BLaER1 treated with 17β-estradiol and CSF1 and Interleukin-3, amounts not matched to agents 10 nM and 100 nM (cell line): Measurements from ENCODE around the gene NECTIN2.
"Not testable (repeated sequence)": the region's sequence is repeated elsewhere in the genome, so short reads cannot be mapped to it uniquely, and the experiment has no call there.

ENCODE experiments used
- H3K27ac ChIP-seq, 11 experiments: shearing (Covaris generic); formaldehyde crosslinking; 2 replicates each; pipeline ENCODE4 v1.8.1; 2022
- H3K27me3 ChIP-seq, 11 experiments: shearing (Covaris generic); formaldehyde crosslinking; 2 replicates each; pipeline ENCODE4 v1.8.1; 2022
- H3K36me3 ChIP-seq, 11 experiments: shearing (Covaris generic); formaldehyde crosslinking; 2 replicates each; pipeline ENCODE4 v1.8.1; 2022
- H3K4me1 ChIP-seq, 10 experiments: shearing (Covaris generic); formaldehyde crosslinking; 2 replicates each; pipeline ENCODE4 v1.8.1; 2022
- H3K4me2 ChIP-seq, 11 experiments: shearing (Covaris generic); formaldehyde crosslinking; 2 replicates each; pipeline ENCODE4 v1.8.1; 2022
- H3K4me3 ChIP-seq, 10 experiments: shearing (Covaris generic); formaldehyde crosslinking; 2 replicates each; pipeline ENCODE4 v1.8.1; 2022
- H3K9ac ChIP-seq, 11 experiments: shearing (Covaris generic); formaldehyde crosslinking; 2 replicates each; pipeline ENCODE4 v1.8.1; 2022
- H3K9me3 ChIP-seq, 11 experiments: shearing (Covaris generic); formaldehyde crosslinking; replicated peaks in 1 of 11; 2 replicates each; pipeline ENCODE4 v1.8.1; 2022
- H4K20me1 ChIP-seq, 11 experiments: shearing (Covaris generic); formaldehyde crosslinking; 2 replicates each; pipeline ENCODE4 v1.8.1; 2022
- Cebpa-rat ChIP-seq, 11 experiments: shearing (Covaris generic); IDR thresholded peaks; 2 replicates each; pipeline ENCODE4 v1.8.1; 2022

NECTIN2 gene

DNA sequence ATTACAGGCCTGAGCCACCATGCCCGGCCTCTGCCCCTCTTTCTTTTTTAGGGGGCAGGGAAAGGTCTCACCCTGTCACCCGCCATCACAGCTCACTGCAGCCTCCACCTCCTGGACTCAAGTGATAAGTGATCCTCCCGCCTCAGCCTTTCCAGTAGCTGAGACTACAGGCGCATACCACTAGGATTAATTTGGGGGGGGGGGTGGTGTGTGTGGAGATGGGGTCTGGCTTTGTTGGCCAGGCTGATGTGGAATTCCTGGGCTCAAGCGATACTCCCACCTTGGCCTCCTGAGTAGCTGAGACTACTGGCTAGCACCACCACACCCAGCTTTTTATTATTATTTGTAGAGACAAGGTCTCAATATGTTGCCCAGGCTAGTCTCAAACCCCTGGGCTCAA, 63.7 kb downstream of the NECTIN2 start:
- no peaks in the 10 kb centered on the region; a peak in 1 of 22 replicates for H4K20me1 ChIP-seq
- peaks cover 0 to under 1% (median 0%) of the 10 kb centered on the region in 11 experiments; a peak in 1 of 22 replicates for H3K36me3 ChIP-seq
- TF ChIP-seq Cebpa-rat (IDR thresholded peaks at IDR 0.05) = no peak
- peaks cover 8 to 66% (median 52%) of the 10 kb centered on the region in 10 experiments for H3K4me1 ChIP-seq
- H3K9ac ChIP-seq = peak overlapping the region in 5 of 11 experiments; percentile 10 to 55 (median 38); a peak in 6 of 22 replicates
- peaks cover 7 to 15% (median 9%) of the 10 kb centered on the region in 11 experiments; a peak in 19 of 22 replicates for H3K27me3 ChIP-seq
- H3K4me3 ChIP-seq = no peak overlapping the region
- peak overlapping the region in 5 of 11 experiments; percentile 6 to 89 (median 76); a peak in 6 of 22 replicates for H3K4me2 ChIP-seq
- H3K9me3 ChIP-seq = no peaks in the 10 kb centered on the region
- H3K27ac ChIP-seq = peak overlapping the region in 2 of 11 experiments; percentile 11 to 35; a peak in 3 of 22 replicates

DNA sequence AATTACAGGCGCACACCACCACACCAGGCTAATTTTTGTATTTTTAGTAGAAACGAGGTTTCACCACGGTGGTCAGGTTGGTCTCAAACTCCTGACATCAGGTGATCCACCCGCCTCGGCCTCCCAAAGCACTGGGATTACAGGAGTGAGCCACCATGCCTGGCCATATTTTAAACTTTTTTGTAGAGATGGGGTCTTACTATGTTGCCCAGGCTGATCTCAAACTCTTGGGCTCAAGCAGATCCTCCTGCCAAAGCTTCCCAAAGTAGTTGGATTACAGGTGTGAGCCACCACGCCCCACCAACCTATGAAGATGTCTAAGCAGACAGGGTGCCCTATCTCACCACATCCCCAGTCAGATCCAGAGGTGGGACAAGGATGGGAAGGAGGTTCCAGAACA, 65.8 kb downstream of the NECTIN2 start:
- not testable (repeated sequence) for H3K4me3 ChIP-seq, H3K9ac ChIP-seq, H4K20me1 ChIP-seq, H3K36me3 ChIP-seq, H3K9me3 ChIP-seq, H3K27me3 ChIP-seq, H3K27ac ChIP-seq
- Histone ChIP-seq H3K4me1 (peaks cover 9 to 66% (median 49%) of the 10 kb centered on the region in 10 experiments), H3K4me2 (peak overlapping the region in 5 of 11 experiments; percentile 89 to 97 (median 95); a peak in 9 of 22 replicates)

DNA sequence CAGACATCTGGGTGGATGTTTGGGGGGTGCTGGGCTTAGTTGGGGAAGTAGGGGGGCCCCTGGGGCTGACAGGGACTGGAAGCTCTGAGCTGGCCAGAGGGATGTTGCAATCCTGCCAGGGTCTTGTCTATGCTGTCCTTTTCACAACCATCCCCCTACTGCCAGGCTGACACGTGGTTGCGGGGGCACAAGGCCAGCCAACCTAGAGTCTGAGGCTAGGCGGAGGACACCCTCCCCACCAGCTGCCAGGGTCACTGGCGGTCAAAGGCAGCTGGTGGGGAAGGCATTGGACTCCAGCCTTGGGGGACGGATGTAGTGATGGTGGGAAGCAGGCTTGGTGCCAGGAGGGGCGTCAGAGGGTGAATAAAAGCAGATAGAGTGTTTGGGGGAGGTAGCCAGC, 66.8 kb downstream of the NECTIN2 start:
- TF ChIP-seq Cebpa-rat (IDR thresholded peaks at IDR 0.05) = 0 out of 22 replicates have a peak, but pooled peaks of 1 of the 11 experiments have one; percentile 15
- no peaks in the 10 kb centered on the region for H3K9me3 ChIP-seq
- H3K27me3 ChIP-seq = no peaks in the 10 kb centered on the region
- H4K20me1 ChIP-seq = no peaks in the 10 kb centered on the region
- H3K9ac ChIP-seq = peak overlapping the region in 2 of 11 experiments; percentile 8 to 17; a peak in 1 of 22 replicates
- peaks cover 9 to 66% (median 49%) of the 10 kb centered on the region in 10 experiments for H3K4me1 ChIP-seq
- H3K36me3 ChIP-seq = no peaks in the 10 kb centered on the region
- H3K27ac ChIP-seq = peak overlapping the region in 2 of 11 experiments; percentile 4 to 41; a peak in 3 of 22 replicates
- H3K4me3 ChIP-seq = no peak overlapping the region
- peak overlapping the region in 7 of 11 experiments; percentile 88 to 97 (median 92); a peak in 13 of 22 replicates for H3K4me2 ChIP-seq

DNA sequence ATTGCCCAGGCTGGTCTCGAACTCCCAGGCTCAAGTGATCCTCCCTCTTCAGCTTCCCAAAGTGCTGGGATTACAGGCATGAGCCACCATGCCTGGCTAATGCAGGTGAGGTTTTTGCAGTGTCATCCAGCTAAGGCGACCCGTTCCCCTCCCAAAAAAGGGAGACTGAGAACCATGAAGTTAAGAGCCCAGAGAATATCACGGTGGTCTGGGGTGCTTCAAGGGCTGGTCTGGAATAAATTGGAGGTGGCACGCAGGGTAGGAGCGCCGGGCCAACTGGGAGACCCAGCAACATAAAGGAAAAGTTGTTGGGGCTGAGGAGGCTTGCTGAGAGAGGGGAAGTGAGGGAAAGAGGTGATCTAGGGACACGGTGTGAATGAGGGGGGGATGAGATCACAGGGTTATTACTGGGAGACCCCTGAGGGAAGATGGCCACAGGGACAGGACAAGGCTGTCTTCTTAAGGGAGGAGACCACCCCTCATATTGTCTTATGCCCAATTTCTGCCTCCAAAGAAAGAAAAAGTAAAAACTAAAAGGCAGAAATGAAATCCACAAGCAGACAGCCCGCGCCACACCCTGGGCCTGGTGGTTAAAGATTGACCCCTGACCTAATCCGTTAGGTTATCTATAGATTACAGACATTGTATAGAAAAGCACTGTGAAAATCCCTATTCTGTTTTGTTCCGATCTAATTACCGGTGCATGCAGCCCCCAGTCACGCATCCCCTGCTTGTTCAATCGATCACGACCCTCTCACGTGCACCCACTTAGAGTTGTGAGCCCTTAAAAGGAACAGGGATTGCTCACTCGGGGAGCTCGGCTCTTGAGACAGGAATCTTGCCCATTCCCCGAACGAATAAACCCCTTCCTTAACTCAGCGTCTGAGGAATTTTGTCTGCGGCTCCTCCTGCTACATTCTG, 67.7 kb downstream of the NECTIN2 start:
- H3K4me2 ChIP-seq = peak overlapping the region; percentile 87 to 97 (median 91)
- peak overlapping the region in 10 of 11 experiments; percentile 54 to 84 (median 78); a peak in 15 of 22 replicates for H3K27ac ChIP-seq
- H3K4me1 ChIP-seq = peaks cover 9 to 66% (median 49%) of the 10 kb centered on the region in 10 experiments
- not testable (repeated sequence) for H3K27me3 ChIP-seq, H4K20me1 ChIP-seq, H3K36me3 ChIP-seq, H3K9me3 ChIP-seq
- peak overlapping the region; percentile 58 to 71 (median 62); a peak in 19 of 20 replicates for H3K4me3 ChIP-seq
- H3K9ac ChIP-seq = peak overlapping the region; percentile 72 to 83 (median 79); a peak in 18 of 22 replicates

DNA sequence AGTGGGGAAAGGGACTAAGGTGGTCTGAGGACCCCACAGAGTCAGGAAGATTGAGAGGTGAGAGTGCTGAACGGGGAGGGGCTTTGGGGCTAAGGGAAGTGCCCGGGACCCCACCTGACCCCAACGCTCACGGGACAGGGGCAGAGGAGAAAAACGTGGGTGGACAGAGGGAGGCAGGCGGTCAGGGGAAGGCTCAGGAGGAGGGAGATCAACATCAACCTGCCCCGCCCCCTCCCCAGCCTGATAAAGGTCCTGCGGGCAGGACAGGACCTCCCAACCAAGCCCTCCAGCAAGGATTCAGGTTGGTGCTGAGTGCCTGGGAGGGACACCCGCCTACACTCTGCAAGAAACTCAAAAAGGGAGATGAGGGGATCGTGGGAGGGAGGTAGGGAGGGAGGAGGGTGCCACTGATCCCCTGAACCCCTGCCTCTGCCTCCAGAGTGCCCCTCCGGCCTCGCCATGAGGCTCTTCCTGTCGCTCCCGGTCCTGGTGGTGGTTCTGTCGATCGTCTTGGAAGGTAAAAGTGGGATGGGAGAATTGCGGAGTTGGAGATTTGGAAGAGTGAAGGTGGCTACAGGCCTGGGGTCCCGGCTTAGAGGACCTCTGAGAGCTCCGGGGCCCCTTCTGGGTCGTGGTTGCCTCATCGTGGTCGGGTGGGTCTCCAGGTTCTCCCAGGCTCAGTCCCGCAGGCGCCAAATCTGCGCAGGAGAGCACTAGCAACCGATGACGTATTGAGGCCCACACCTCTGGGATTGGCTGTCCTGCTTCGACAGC, 68.5 kb downstream of the NECTIN2 start, which contains the start of gene APOC1:
TSS of gene APOC1 (plus strand) at position 176 of the 774 bp plus-strand sequence. CDS start at position 460, 284 bp downstream.
- not testable (repeated sequence) for H3K9me3 ChIP-seq, H3K27me3 ChIP-seq, H4K20me1 ChIP-seq, H3K36me3 ChIP-seq
- H3K4me1 ChIP-seq = peaks cover 9 to 73% (median 48%) of the 10 kb centered on the region in 10 experiments
- peak within 1 kb of the TSS; percentile 87 to 97 (median 91) for H3K4me2 ChIP-seq
- peak within 1 kb of the TSS; percentile 58 to 71 (median 62) for H3K4me3 ChIP-seq
- peak within 1 kb of the TSS; percentile 72 to 83 (median 79) for H3K9ac ChIP-seq
- H3K27ac ChIP-seq = peak within 1 kb of the TSS; percentile 44 to 84 (median 77); a peak in 20 of 22 replicates

DNA sequence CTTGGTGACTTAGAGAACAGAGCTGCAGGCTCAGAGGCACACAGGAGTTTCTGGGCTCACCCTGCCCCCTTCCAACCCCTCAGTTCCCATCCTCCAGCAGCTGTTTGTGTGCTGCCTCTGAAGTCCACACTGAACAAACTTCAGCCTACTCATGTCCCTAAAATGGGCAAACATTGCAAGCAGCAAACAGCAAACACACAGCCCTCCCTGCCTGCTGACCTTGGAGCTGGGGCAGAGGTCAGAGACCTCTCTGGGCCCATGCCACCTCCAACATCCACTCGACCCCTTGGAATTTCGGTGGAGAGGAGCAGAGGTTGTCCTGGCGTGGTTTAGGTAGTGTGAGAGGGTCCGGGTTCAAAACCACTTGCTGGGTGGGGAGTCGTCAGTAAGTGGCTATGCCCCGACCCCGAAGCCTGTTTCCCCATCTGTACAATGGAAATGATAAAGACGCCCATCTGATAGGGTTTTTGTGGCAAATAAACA, 78.2 kb downstream of the NECTIN2 start:
- peak overlapping the region; percentile 57 to 84 (median 78); a peak in 21 of 22 replicates for H3K27ac ChIP-seq
- peak overlapping the region; percentile 11 to 96 (median 87); a peak in 20 of 22 replicates for H3K4me2 ChIP-seq
- no peak for TF ChIP-seq Cebpa-rat (IDR thresholded peaks at IDR 0.05)
- peak overlapping the region in 10 of 11 experiments; percentile 7 to 71 (median 62); a peak in 16 of 22 replicates for H3K9ac ChIP-seq
- peaks cover 45 to 73% (median 53%) of the 10 kb centered on the region in 10 experiments for H3K4me1 ChIP-seq
- H3K4me3 ChIP-seq = no peak overlapping the region
- H3K9me3 ChIP-seq = no peaks in the 10 kb centered on the region
- no peaks in the 10 kb centered on the region for H3K36me3 ChIP-seq
- H3K27me3 ChIP-seq = no peaks in the 10 kb centered on the region
- H4K20me1 ChIP-seq = no peaks in the 10 kb centered on the region

DNA sequence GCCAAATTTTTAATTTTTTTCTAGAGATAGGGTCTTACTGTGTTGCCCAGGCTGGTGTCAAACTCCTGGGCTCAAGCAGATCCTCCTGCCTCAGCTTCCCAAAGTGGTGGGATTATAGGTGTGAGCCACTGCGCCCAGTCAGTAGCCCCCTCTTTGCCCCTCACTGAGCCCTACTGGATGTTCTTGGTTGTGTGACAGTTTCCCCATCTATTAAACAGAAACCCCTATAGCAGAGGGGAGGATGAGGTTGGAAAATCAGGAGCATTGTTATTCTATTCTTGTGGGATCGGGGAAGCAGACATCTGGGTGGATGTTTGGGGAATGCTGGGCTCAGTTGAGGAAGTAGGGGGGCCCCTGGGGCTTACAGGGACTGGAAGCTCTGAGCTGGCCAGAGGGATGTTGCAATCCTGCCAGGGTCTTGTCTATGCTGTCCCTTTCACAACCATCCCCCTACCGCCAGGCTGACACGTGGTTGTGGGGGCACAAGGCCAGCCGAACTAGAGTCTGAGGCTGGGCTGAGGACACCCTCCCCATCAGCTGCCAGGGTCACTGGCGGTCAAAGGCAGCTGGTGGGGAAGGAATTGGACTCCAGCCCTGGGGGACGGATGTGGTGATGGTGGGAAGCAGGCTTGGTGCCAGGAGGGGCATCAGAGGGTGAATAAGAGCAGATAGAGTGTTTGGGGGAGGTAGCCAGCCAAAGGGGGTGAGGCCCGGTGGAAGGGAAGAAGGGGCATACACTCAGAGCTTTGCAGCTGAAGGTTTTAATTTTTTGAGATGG, 79.2 kb downstream of the NECTIN2 start:
- H4K20me1 ChIP-seq = no peaks in the 10 kb centered on the region

DNA sequence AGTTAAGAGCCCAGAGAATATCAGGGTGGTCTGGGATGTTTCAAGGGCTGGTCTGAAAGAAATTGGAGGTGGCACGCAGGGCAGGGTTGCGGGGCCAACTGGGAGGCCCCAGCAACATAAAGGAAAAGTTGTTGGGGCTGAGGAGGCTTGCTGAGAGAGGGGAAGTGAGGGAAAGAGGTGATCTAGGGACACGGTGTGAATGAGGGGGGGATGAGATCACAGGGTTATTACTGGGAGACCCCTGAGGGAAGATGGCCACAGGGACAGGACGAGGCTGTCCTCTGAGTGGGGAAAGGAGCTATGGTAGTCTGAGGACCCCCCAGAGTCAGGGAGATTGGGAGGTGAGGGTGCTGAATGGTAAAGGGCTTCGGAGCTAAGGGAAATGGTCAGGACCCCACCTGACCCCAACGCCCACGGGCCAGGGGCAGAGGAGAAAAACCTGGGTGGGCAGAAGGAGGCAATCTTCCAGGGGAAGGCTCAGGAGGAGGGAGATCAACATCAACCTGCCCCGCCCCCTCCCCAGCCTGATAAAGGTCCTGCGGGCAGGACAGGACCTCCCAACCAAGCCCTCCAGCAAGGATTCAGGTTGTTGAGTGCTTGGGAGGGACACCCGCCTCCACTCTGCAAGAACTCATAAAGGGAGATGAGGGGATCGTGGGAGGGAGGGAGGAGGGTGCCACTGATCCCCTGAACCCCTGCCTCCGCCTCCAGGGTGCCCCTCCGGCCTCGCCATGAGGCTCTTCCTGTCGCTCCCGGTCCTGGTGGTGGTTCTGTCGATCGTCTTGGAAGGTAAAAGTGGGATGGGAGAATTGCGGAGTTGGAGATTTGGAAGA, 80.4 kb downstream of the NECTIN2 start:
- not testable (repeated sequence) for H3K36me3 ChIP-seq, H4K20me1 ChIP-seq, H3K27me3 ChIP-seq, H3K9me3 ChIP-seq
- peak overlapping the region in 9 of 11 experiments; percentile 11 to 71 (median 65); a peak in 15 of 22 replicates for H3K9ac ChIP-seq
- H3K4me3 ChIP-seq = peak overlapping the region in 6 of 10 experiments; percentile 5 to 56 (median 24); a peak in 7 of 20 replicates
- peak overlapping the region; percentile 69 to 96 (median 87) for H3K4me2 ChIP-seq
- peaks cover 49 to 85% (median 60%) of the 10 kb centered on the region in 10 experiments for H3K4me1 ChIP-seq
- peak overlapping the region; percentile 57 to 84 (median 78); a peak in 20 of 22 replicates for H3K27ac ChIP-seq

More for the DNA sequence above, 79.2 kb downstream of the NECTIN2 start:
- peak overlapping the region; percentile 57 to 84 (median 78) for H3K27ac ChIP-seq
- H3K4me2 ChIP-seq = peak overlapping the region; percentile 69 to 96 (median 87)
- peak overlapping the region; percentile 36 to 71 (median 63); a peak in 19 of 22 replicates for H3K9ac ChIP-seq
- peaks cover 49 to 80% (median 58%) of the 10 kb centered on the region in 10 experiments for H3K4me1 ChIP-seq
- no peaks in the 10 kb centered on the region for H3K27me3 ChIP-seq
- peak overlapping the region in 7 of 10 experiments; percentile 5 to 56 (median 18); a peak in 9 of 20 replicates for H3K4me3 ChIP-seq
- TF ChIP-seq Cebpa-rat (IDR thresholded peaks at IDR 0.05) = peak in 10 of 11 experiments; percentile 67 to 86 (median 76); a peak in 17 of 22 replicates
- no peaks in the 10 kb centered on the region for H3K9me3 ChIP-seq
- no peaks in the 10 kb centered on the region for H3K36me3 ChIP-seq
